OCI-LY1 (cell line): Measurements from ENCODE around the gene SV2C.
A peak's percentile ranks its signal among the peaks of the same experiment; 100 is the strongest.

ENCODE experiments used
- CTCF ChIP-seq: fragments of 200-600 bp; sonication (generic), shearing (Covaris generic); IDR thresholded peaks from 2 replicates; pipeline ENCODE4 v1.5.1; 2017; ENCODE audit warnings: mild to moderate bottlenecking, antibody characterized with exemption, low read length, moderate library complexity, mixed read lengths
- EZH2 ChIP-seq: fragments of 200-600 bp; sonication (generic), shearing (Covaris generic); IDR thresholded peaks from 2 replicates; pipeline ENCODE4 v1.8.0; 2017; ENCODE audit warnings: borderline replicate concordance, mixed run types, mild to moderate bottlenecking, antibody characterized with exemption, low read length, moderate library complexity, mixed read lengths

- TF ChIP-seq CTCF (peak; percentile 83), EZH2 (no peak)
Observed at GRCh38 chr5:76402886-76403765, 319.9 kb downstream of the SV2C start, which contains the start of gene IQGAP2.
